ENCODE results near the gene OTUB2. TPM values are rescaled to one million over a fixed set of nuclear protein-coding genes. Genes with fewer than 3 reads are reported as not detected.

Gene OTUB2
- total RNA-seq, 1 experiment from 2014 or later = 3.0 TPM

DNA sequence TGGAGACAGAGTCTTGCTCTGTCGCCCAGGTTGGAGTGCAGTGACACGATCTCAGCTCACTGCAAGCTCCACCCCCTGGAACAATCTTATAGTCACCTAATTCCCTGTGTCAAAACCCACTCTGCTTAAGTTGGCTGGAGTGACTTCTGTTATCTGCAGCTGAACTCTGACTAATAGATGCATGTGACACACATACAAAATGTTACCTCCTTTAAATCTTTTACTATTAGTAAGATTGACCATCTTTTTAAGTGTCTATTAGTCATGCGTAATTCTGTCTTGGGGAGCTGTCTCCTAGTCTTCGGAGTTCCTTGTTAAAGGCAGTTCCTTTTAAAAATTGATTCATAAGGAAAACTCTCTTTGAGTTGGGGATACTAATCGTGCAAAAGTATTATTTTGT lies 62.4 kb downstream of the OTUB2 start:
- Histone ChIP-seq H3K27me3 (ENCODE audit: control insufficient read depth, insufficient read depth, low read length) (no peaks in the 10 kb centered on the region), H3K36me3 (replicated peaks; ENCODE audit: control insufficient read depth, insufficient read depth, low read length) (no peaks in the 10 kb centered on the region), H3K4me3 (ENCODE audit: insufficient read depth, low read depth, low read length) (no peak overlapping the region)
- no peak for DNase-seq

DNA sequence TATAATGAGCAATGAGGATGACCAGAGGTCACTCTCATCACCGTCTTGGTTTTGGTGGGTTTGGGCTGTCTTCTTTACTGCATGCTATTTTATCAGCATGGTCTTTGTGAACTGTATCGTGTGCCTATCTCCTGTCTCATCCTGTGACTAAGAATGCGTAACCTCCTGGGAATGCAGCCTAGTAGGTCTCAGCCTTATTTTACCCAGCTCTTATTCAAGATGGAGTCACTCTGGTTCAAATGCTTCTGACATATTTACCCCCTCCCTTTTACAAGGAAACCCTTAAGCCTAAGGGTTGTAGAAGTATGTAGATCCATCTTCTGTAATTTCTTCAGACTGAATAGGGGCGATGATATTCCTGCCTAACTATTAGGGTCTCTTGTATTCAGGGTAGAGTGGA lies 63.3 kb downstream of the OTUB2 start:
- no peak for DNase-seq
- H3K36me3 ChIP-seq (replicated peaks; ENCODE audit: control insufficient read depth, insufficient read depth, low read length) = no peaks in the 10 kb centered on the region
- no peaks in the 10 kb centered on the region for H3K27me3 ChIP-seq (ENCODE audit: control insufficient read depth, insufficient read depth, low read length)
- H3K4me3 ChIP-seq (ENCODE audit: insufficient read depth, low read depth, low read length) = no peak overlapping the region

DNA sequence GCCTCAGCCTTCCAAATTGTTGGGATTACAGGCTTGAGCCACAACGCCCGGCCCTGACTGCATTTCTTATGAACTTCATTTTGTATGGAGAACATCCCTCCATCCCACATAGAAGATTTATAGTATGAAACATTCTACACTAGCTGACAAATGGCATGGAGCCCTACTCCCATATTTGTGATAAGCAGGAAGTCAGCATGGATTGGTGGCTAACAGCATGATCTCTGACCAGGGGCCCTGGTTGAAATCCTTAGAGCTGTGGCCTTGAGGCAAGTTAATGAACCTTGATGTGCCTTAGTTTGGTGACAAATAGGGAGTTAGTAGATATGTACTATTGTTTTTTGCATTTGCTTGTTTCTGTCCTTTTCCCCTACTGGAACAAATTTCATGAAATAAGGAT lies 67.3 kb downstream of the OTUB2 start:
- H3K27me3 ChIP-seq (ENCODE audit: control insufficient read depth, insufficient read depth, low read length) = no peaks in the 10 kb centered on the region
- H3K4me3 ChIP-seq (ENCODE audit: insufficient read depth, low read depth, low read length) = no peak overlapping the region
- DNase-seq = no peak
- no peaks in the 10 kb centered on the region; the same call in 1 of the 2 replicates for H3K36me3 ChIP-seq (replicated peaks; ENCODE audit: control insufficient read depth, insufficient read depth, low read length)

DNA sequence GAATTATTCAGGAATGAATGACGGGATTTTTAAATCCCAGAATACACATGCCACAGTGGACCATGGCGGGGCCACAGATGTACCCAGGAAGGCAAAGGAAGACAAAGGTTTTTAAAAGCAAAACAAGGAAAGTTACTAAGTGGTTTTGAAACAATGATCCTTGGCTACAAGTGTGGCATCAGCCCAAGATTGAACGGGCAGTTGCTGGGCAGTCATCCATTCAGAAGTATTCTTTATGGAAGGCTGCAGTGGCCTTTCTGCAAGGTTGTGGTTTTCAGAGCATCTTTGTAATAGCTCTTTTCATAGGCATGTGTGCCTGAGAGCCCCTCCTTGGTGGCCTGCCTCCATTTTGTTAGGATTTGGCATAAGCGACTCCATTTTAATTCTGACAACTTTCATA lies 71.0 kb downstream of the OTUB2 start:
- Histone ChIP-seq H3K36me3 (replicated peaks; ENCODE audit: control insufficient read depth, insufficient read depth, low read length) (no peaks in the 10 kb centered on the region; the same call in none of the 2 replicates), H3K4me3 (ENCODE audit: insufficient read depth, low read depth, low read length) (no peak overlapping the region), H3K27me3 (ENCODE audit: control insufficient read depth, insufficient read depth, low read length) (no peaks in the 10 kb centered on the region)
- no peak for DNase-seq

Other genes with a start within 250 kb of the OTUB2 start
- 1.4 and 1.6 TPM in 2 replicates for gene PRIMA1, start 237.9 kb upstream of the OTUB2 start, total RNA-seq (2014; rRNA removed; shearing (Covaris generic))
- gene FAM181A, start 99.0 kb upstream of the OTUB2 start, total RNA-seq (2014; rRNA removed; shearing (Covaris generic)) = not detected in 2 replicates
- 0.21 TPM in 1 of 2 replicates, not detected in the other for gene ASB2, start 49.8 kb upstream of the OTUB2 start, total RNA-seq (2014; rRNA removed; shearing (Covaris generic))
- gene CCDC197, start 29.0 kb upstream of the OTUB2 start, total RNA-seq (2014; rRNA removed; shearing (Covaris generic)) = not detected in 2 replicates
- 198 and 211 TPM in 2 replicates for gene DDX24, start 54.9 kb downstream of the OTUB2 start, total RNA-seq (2014; rRNA removed; shearing (Covaris generic))
- 14.3 and 16.4 TPM in 2 replicates for gene IFI27L1, start 55.0 kb downstream of the OTUB2 start, total RNA-seq (2014; rRNA removed; shearing (Covaris generic))
- gene IFI27, start 84.4 kb downstream of the OTUB2 start, total RNA-seq (2014; rRNA removed; shearing (Covaris generic)) = 0.62 TPM in 1 of 2 replicates, not detected in the other
- gene IFI27L2, start 103.3 kb downstream of the OTUB2 start, total RNA-seq (2014; rRNA removed; shearing (Covaris generic)) = 25.6 and 26.3 TPM in 2 replicates
- 2.3 and 3.0 TPM in 2 replicates for gene PPP4R4, start 148.0 kb downstream of the OTUB2 start, total RNA-seq (2014; rRNA removed; shearing (Covaris generic))